AG04450 (cell line): ENCODE data around the gene OGFOD3. TPM values are rescaled to one million over a fixed set of nuclear protein-coding genes. Genes with fewer than 3 reads are reported as not detected.

Experiments
- CTCF ChIA-PET: fragments of 300-600, 350-600 bp; formaldehyde crosslinking; extraction: SDS; loops from one replicate; lab custom pipeline; 2022; ENCODE audit warnings: antibody characterized with exemption, inconsistent platforms; lab: Charles Lee
- POLR2A ChIA-PET: fragments of 350-600 bp; formaldehyde crosslinking; extraction: SDS; loops from one replicate; lab custom pipeline; 2021; ENCODE audit warnings: antibody characterized with exemption, inconsistent platforms; lab: Yijun Ruan, JAX
- DNase-seq: peaks from one replicate; pipeline ENCODE4 v3.0.0-alpha.2; 2011; ENCODE audit warnings: low read depth, low spot score
- H3K27ac ChIP-seq: one replicate; pipeline ENCODE4 v1.5.1; 2012; ENCODE audit warnings: low read depth, low read length, control low read depth
- H3K27me3 ChIP-seq: one replicate; pipeline ENCODE4 v1.6.0; 2012; ENCODE audit warnings: low read length; ENCODE audit not compliant: control insufficient read depth, insufficient read depth
- H3K4me3 ChIP-seq: 2 replicates; pipeline ENCODE4 v1.5.1; 2011; ENCODE audit warnings: mild to moderate bottlenecking, low read depth, low read length, control low read depth
- H3K9me3 ChIP-seq: 2 replicates; pipeline ENCODE4 v1.5.1; 2012; ENCODE audit warnings: low read length; ENCODE audit not compliant: control insufficient read depth, insufficient read depth
- CTCF ChIP-seq: IDR thresholded peaks from 2 replicates; pipeline ENCODE4 v1.5.1; 2011; ENCODE audit warnings: low read depth, low read length, control low read depth, inconsistent platforms
- polyA plus RNA-seq: library from polyadenylated mRNA; depleted of rRNA; stranded (reverse); fragments of >200 nt; gene quantifications from 2 replicates; pipeline ENCODE4 v1.2.3, GENCODE V29; 2011

The OGFOD3 gene
- polyA plus RNA-seq, 1 experiment: 22.8 TPM

DNA sequence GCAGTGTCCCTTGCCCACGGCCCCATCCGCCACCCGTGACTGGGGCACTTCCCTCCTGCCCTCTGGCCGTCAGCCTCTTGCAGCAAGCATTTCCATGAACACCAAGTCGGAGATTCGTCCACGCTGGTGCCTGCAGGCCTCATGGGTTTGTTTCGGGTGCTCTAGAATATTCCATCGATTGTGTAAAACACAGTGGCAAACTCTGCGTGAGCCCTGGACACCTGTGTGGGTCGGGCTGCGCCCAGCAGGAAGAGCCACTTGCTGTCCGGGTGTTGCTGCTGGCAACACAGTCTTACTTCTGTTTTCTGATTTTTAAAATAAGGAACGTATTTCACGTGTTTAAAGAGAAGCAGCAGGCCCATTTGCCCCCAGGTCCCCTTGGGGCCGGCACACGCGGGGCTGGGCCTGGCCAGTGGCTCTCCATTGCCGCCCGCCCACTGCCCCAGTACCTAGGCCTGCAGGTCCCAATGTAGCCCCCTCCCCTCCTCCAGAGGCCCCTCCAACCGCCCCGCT lies 22.1 kb upstream of the OGFOD3 start:
- Histone ChIP-seq H3K27ac (no peak overlapping the region), H3K27me3 (no peaks in the 10 kb centered on the region), H3K4me3 (no peak overlapping the region), H3K9me3 (no peaks in the 10 kb centered on the region; the same call in 1 of the 2 replicates)
- POLR2A ChIA-PET: no interaction called here
- DNase-seq: no peak
- TF ChIP-seq CTCF: no peak
- CTCF ChIA-PET: no interaction called here

DNA sequence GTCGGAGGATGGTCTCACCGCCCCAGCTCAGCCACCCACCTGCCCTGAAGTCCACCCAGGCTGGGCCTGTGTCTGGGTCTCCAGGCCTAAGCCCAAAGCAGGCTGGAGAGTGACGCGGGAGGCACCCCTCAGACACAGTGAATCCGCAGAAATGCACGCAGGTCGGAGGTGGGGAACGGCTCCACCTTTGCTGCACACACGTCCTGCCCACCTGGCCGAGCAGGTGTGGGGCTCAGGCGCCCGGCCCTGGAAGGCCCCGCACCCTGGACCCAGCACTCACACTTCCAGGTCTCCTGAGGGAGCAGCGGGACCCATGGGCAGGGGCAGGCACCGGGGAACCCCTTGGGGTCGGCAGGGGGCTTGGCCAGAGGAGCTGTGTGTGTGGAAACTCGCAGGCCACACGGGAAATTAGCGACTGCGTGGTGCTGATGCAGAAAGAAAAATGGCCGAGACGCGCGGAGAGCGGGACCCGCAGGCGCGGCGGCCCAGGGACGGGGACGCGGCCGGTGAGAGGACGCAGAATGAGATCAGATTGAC lies 21.5 kb upstream of the OGFOD3 start:
- CTCF ChIA-PET: no interaction called here

DNA sequence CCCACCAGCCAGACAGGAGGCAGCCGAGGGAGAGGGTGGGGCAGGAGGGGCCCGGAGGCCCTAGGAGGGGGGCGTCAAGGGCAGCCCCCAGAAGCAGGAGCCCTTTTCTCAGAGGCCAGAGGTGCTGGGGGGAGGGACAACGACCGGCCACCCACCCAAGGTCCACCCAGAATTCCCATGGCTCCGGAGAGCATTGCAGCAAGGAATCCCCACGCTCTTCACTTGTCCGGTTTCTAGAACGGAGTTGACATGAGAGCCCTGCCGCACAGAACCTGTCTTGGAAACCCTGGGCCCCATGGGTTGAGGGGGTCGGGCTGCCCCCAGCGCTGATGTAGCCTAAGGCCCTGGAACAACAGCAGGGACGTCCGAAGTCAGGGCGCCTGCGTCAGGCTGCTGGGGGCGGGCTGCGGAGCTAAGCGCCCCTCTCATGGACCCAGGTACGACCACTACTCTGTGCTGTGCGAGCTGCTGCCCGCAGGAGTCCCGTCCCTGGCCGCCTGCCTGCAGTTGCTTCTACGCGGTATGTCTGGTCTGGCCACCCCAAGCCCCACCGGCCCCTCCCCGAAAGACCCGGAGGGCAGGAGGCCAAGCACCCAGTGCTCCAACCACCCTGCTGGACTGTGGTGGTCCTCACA lies 20.9 kb upstream of the OGFOD3 start:
- H3K4me3 ChIP-seq: no peak overlapping the region
- no peaks in the 10 kb centered on the region; the same call in 1 of the 2 replicates for H3K9me3 ChIP-seq
- no peaks in the 10 kb centered on the region for H3K27me3 ChIP-seq
- no peak overlapping the region for H3K27ac ChIP-seq
- POLR2A ChIA-PET: no interaction called here
- no peak for TF ChIP-seq CTCF
- no peak for DNase-seq
- CTCF ChIA-PET: no interaction called here

More for the DNA sequence above, 21.5 kb upstream of the OGFOD3 start:
- no peaks in the 10 kb centered on the region for H3K27me3 ChIP-seq
- H3K4me3 ChIP-seq: no peak overlapping the region
- H3K9me3 ChIP-seq: no peaks in the 10 kb centered on the region; the same call in 1 of the 2 replicates
- POLR2A ChIA-PET: no interaction called here
- TF ChIP-seq CTCF: no peak
- DNase-seq: no peak
- no peak overlapping the region for H3K27ac ChIP-seq

- Histone ChIP-seq H3K4me3 (no peak overlapping the region), H3K27me3 (no peaks in the 10 kb centered on the region), H3K27ac (no peak overlapping the region), H3K9me3 (no peaks in the 10 kb centered on the region; the same call in 1 of the 2 replicates)
- no peak for TF ChIP-seq CTCF
- DNase-seq: no peak
- POLR2A ChIA-PET: no interaction called here
- CTCF ChIA-PET: no interaction called here
Observed at GRCh38 chr17:82438401-82439193, 20.2 kb upstream of the OGFOD3 start.

DNA sequence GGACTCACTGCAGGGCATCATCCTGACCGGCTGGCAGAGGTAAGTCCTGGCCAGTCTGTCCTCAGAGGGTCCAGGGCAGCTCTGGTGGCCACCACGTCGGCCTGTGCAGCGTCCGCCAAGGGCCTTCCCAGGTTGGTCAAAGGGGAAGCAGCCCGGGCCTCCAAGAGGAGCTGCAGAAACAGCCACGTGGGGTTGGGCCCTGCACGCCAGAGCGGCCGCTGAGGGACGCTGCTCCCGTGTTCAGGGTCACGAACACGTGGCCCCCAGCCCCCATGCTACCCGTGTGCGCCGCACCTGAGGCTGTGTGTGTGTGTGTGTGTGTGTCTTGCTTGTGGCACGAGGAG lies 18.9 kb upstream of the OGFOD3 start:
- Histone ChIP-seq H3K4me3 (no peak overlapping the region), H3K27ac (no peak overlapping the region), H3K9me3 (no peaks in the 10 kb centered on the region; the same call in 1 of the 2 replicates), H3K27me3 (no peaks in the 10 kb centered on the region)
- no peak for TF ChIP-seq CTCF
- DNase-seq: no peak
- ChIA-PET POLR2A (no interaction called here), CTCF (no interaction called here)
